ENCODE results near the gene IFITM1.
"Not testable (repeated sequence)": the region's sequence is repeated elsewhere in the genome, so short reads cannot be mapped to it uniquely, and the experiment has no call there.

Gene IFITM1

DNA sequence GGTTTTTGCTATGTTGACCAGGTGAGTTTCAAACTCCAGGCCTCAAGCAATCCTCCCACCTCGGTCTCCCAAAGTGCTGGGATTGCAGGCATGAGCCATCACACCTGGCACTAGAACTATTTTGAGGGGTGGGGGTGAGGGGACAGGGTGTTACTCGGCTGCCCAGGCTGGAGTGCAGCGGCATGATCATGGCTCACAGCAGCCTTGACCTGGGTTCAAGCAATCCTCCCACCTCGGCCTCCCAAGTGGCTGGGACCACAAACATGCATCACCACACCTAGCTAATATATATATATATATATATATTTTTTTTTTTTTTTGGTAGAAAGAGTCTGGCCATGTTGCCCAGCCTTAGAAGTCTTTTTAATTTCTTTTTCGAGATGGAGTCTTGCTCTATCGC is 23.9 kb downstream of the IFITM1 start:
- FAIRE-seq (no peak), DNase-seq (ENCODE audit: extremely low spot score, insufficient read length, low read depth) (no peak)

- FAIRE-seq (no peak), DNase-seq (ENCODE audit: extremely low spot score, insufficient read length, low read depth) (no peak)
Measured at GRCh38 chr11:339963-340362, 26.1 kb downstream of the IFITM1 start.

GRCh38 chr11:340539-341512 is 27.0 kb downstream of the IFITM1 start:
- DNase-seq (ENCODE audit: extremely low spot score, insufficient read length, low read depth): no peak
- peak; percentile 59 for FAIRE-seq

GRCh38 chr11:342328-342727 is 28.5 kb downstream of the IFITM1 start:
- FAIRE-seq: no peak

DNA sequence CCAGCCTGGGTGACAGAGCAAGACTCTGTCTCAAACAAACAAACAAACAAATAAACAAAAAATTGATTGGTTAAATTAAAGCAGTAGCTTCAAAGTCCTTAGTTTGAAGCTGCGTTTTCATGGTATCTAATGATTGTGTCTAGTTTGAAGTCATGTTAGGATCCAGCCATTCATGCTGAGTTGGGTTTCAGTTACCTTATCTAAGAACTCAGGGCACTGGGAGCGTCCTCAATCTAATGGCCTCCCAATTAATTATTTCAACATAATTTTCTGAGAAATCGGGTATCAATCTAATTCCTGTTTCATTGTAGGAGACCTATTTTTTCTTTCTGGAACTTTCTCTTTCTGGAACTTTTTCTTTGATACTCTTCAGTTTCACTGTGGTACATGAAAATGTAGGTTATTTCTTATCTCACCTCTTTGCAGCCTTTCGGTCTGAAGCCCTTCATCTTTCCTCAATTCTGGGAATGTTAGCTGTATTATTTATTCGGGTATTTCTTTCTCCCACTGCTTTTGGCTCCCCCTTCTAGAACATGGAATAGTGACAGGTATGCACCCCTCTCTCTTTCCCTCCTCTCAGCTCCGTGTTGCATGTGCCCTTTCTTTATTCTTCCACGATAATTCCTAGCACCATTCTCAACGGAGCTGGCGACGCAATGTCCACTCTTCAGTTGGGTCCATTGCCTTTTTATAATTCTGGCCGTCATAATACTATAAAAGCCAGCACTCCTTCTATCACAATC is 31.2 kb downstream of the IFITM1 start:
- DNase-seq (ENCODE audit: extremely low spot score, insufficient read length, low read depth) (no peak), FAIRE-seq (no peak)

More at GRCh38 chr11:342328-342727, 28.5 kb downstream of the IFITM1 start:
- DNase-seq (ENCODE audit: extremely low spot score, insufficient read length, low read depth): no peak

DNA sequence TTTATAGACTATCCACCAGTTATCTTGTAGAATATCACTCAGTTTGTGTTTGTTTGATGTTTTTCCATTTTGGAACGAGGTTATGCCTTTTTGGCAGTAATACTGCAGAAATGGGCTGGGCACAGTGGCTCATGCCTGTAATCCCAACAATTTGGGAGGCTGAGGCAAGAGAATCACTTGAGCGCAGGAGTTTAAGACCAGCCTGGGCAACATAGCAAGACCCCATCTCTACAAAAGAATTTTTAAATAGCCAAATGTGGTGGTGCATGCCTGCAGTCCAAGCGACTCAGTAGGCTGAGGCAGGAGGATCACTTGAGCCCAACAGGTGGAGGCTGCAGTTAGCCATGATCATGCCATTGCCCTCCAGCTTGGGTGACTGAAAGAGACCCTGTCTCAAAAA is 32.7 kb downstream of the IFITM1 start:
- DNase-seq (ENCODE audit: extremely low spot score, insufficient read length, low read depth) (no peak), FAIRE-seq (no peak)

DNA sequence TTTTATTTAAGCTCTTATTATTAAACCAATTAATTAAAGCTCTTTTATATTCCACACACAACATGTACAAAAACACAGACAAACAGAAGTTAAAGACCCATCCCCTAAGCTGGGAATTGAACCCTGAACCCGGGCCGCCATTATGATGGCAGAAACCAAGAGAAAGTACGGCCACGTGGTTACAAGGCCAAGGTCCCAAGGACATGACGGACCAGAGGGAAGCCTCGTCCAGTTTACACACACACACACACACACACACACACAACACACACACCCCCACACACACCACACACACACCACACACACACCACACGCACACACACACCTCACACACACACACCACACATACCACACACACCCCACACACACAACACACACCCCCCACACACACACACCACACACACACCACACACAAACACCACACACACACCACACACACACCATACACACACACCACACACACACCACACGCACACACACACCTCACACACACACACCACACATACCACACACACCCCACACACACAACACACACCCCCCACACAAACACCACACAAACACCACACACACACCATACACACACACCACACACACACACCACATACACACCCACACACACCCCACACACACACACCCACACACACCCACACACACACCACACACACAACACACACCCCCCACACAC is 35.6 kb downstream of the IFITM1 start:
- not testable (repeated sequence) for DNase-seq (ENCODE audit: extremely low spot score, insufficient read length, low read depth)
- FAIRE-seq: peak; percentile 47

DNA sequence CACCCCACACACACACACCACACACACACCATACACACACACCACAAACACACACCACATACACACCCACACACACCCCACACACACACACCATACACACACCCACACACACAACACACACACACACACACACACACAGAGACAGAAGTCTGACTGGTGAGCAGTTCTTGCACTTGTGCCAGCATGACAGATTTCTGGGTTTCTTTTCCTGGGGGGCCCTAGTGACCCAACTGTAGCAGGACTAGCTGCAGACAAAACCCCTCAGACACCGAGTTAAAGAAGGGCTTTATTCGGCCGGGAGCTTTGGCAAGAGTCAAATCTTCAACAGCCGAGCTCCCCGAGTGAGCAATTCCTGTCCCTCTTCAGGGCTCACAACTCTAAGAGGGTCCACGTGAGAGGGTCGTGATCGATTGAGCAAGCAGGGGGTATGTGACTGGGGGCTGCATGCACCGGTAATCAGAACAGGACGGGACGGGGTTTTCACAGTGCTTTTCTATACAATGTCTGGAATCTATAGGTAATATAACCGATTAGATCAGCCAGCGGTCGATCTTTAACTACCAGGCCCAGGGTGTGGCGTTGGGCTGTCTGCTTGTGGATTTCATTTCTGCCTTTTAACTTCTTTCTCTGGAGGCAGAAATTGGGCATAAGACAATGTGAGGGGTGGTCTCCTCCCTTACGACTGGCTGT is 36.3 kb downstream of the IFITM1 start:
- DNase-seq (ENCODE audit: extremely low spot score, insufficient read length, low read depth); FAIRE-seq: not testable (repeated sequence)

GRCh38 chr11:350723-351255 is 36.9 kb downstream of the IFITM1 start:
- DNase-seq (ENCODE audit: extremely low spot score, insufficient read length, low read depth) (no peak), FAIRE-seq (peak; percentile 86)

DNA sequence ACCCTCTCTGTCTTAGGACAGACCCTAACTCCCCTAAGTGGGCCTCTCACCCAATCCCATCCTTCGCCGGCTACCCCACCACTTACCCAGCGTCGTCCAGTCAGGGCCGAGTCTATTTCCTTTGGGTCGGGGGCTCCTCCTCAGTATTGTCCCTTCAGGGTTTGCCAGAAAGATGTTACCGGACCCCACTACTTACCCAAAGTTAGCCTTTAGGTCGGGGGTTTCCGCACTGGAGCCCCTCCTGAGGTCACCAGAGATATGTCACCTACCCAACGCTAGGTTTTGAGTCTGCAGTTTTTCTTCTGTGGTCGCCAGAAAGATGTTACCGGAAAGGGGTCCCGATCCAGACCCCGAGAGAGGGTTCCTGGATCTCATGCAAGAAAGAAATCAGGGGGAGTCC is 37.6 kb downstream of the IFITM1 start:
- DNase-seq (ENCODE audit: extremely low spot score, insufficient read length, low read depth): no peak
- no peak for FAIRE-seq

DNA sequence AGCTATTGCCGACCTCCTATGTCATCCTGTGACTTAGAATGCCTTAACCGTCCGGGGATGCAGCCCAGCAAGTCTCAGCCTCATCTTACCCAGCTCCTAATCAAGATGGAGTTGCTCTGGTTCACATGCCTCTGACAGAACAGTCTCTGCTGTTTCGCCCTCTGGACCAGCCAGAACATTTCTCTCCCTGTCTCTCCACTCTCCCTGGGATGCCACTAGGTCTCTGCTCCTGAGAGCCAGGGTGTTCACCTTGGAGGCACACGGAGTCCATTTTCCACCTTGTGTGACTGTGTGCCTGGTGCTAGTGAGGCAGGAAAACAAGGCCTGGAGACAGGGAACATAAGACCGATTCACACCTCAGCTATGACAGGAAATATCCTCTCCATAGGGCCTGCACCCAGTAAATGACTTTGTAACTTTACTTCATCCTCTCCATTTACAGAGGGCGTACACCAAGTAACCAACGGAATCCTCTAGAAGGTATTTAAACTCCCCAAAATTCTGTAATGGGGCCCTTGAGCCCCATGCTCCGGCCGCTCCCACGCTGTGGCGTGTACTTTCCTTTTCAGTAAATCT is 38.7 kb downstream of the IFITM1 start:
- FAIRE-seq (no peak), DNase-seq (ENCODE audit: extremely low spot score, insufficient read length, low read depth) (no peak)

DNA sequence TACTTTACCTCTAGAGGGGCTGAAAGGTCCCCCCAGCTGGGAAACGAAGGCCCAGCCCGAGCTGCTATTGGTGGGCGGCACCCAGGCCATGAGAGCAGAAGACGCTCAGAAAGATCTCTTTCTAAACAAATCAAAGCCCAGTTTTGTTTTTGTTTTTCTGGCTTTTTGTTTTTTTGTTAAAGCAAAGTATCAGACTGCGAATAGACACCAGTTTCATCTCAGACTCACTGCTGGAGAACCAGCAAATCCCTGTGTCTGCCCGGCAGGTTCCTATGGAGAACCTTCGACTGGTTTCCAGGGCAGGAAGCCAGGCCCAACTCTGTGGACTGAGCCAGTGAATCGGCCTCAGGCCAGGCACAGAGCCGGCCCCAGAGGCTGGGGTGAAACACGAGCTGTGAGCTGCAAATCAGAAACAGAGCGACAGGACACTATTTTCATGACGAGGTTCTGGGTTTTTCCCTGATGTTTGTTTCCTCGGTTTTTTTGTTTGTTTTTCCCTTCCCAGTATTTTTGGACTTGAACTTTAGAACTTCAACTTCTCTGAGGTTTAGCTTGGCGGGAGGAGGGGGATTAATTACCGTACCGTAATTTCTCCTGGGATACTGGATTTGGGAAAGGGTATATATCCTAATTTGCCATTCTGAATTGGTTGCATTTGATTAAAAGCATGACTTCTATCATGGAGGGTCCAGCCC is 39.5 kb downstream of the IFITM1 start:
- no peak for DNase-seq (ENCODE audit: extremely low spot score, insufficient read length, low read depth)
- FAIRE-seq: no peak

DNA sequence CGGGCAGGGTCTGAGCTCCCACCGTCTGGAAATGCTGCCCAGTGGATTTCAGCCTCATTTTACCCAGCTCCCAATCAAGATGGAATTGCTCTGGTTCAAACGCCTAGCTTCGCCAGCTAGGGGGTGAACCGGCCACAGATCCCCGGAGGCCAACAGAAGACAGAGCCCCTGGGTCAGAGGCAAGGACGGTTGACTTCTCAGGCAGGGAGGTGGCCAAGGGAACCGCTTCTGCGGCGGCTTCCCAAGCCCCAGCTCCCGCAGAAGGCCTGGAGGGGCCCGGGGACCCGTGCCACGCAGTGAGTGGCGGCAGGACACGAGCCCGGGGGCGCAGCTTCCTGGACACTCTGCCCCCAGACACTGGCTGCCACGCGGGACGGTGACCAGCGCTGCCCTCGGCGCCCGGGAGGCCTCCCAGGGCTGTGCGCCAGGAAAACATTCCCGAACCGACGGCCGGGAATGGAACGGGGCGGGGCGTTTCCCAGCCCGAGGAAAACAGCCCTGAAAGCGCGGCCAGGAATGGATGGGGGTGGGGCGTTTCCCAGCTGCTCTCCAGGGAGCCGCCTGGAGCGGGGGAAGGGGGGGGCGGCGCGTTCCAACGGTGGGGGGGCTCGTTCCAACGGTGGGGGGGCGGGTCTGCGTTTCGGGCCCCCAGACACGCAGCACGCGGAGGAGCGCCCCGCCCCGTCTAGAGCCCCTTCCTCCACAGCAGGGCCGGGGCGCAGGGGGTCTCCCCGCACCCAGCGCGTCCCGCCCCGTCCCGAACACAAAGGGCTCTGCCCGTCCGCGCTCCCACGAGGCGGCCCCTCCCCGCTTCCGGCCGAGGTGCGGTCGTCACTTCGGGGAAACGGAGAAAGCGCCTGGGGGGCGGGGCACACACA is 42.0 kb downstream of the IFITM1 start:
- peak; percentile 39 for FAIRE-seq
- DNase-seq (ENCODE audit: extremely low spot score, insufficient read length, low read depth): peak; percentile 75

GRCh38 chr11:356610-357009 is 42.8 kb downstream of the IFITM1 start:
- FAIRE-seq (no peak), DNase-seq (ENCODE audit: extremely low spot score, insufficient read length, low read depth) (no peak)

DNA sequence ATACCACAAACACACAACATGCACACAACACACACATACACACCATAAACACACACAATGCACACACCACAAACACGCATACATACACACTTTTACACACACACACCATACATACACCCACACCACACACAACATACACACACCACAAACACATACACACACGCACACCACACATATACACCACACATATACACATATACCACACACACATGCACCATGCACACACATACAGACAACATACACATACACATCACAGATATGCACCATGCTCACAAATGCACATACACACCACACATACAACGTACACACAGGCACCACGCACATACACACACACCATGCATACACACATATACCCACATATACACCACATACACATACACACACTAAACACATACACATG is 43.7 kb downstream of the IFITM1 start:
- FAIRE-seq: no peak

DNA sequence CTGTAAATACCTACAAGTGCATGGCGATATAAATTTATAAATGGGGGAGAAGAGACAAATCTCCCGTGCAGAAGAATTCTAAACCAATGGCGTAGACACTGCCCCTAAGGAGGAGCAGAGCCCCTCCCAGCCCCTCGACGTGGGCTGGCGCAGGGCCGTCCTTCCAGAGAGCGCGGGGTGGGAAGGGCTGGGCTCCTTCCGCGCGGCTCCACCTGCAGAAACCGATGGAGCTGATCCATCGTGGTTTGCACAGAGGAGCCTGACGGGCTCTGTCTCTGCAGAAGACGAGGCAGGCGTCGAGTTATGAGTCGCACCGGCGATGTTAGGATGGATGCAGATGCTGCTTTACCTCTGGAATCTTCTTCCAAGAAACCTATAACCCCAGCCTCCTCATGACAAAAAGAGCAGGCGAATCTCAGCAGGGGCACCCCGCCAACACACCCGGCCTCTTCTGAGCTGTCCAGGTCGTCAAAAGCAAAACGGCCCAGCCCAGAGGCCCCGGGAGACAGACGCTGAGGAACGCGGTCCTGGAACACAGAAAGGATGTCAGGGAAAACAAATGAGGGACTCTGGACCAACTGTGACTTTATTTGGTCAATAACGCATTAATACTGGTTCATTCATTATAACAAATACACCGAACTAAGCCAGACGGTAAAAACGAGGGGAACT is 44.4 kb downstream of the IFITM1 start:
- DNase-seq (ENCODE audit: extremely low spot score, insufficient read length, low read depth): no peak
- no peak for FAIRE-seq

More for the DNA sequence above, 43.7 kb downstream of the IFITM1 start:
- DNase-seq (ENCODE audit: extremely low spot score, insufficient read length, low read depth): no peak

GRCh38 chr11:359181-359714 is 45.4 kb downstream of the IFITM1 start:
- DNase-seq (ENCODE audit: extremely low spot score, insufficient read length, low read depth): no peak
- FAIRE-seq: no peak
